SU-DHL-6 (cell line): Measurements from ENCODE around the gene ABHD15.

ENCODE experiments used
- H2AFZ ChIP-seq: fragments of 200-600 bp; sonication (generic); 2 replicates; pipeline ENCODE4 v1.6.1; 2014; ENCODE audit warnings: low read depth, mild to moderate bottlenecking, moderate library complexity, mixed read lengths, antibody characterized with exemption, low read length; ENCODE audit not compliant: severe bottlenecking
- H3F3A ChIP-seq: fragments of 200-600 bp; shearing (Covaris generic); 2 replicates; pipeline ENCODE4 v1.6.0; 2016; ENCODE audit warnings: antibody characterized with exemption, mild to moderate bottlenecking; ENCODE audit not compliant: insufficient read depth
- H3K27ac ChIP-seq: fragments of 200-600 bp; sonication (generic); 2 replicates; pipeline ENCODE4 v1.5.1; 2016; ENCODE audit warnings: low read depth, mild to moderate bottlenecking, low read length, moderate library complexity, mixed read lengths
- H3K27me3 ChIP-seq: fragments of 200-600 bp; sonication (generic), shearing (Covaris generic); 2 replicates; pipeline ENCODE4 v1.6.0; 2014; ENCODE audit warnings: mild to moderate bottlenecking, low read length
- H3K36me3 ChIP-seq: fragments of 200-600 bp; sonication (generic); 2 replicates; pipeline ENCODE4 v1.6.1; 2014; ENCODE audit warnings: mild to moderate bottlenecking, low read length, mixed read lengths
- H3K4me2 ChIP-seq: fragments of 300-600, 200-600 bp; shearing (Covaris generic), sonication (generic); 2 replicates; pipeline ENCODE4 v1.6.0; 2014; ENCODE audit warnings: low read length, low read depth, mild to moderate bottlenecking; ENCODE audit not compliant: poor library complexity, severe bottlenecking
- H3K4me3 ChIP-seq: fragments of 200-600 bp; sonication (generic); 2 replicates; pipeline ENCODE4 v1.5.1; 2014; ENCODE audit warnings: antibody characterized with exemption, low read length, mild to moderate bottlenecking, mixed read lengths; ENCODE audit not compliant: insufficient read depth, poor library complexity, severe bottlenecking
- H3K79me2 ChIP-seq: fragments of 200-600 bp; sonication (generic); 2 replicates; pipeline ENCODE4 v1.6.1; 2014; ENCODE audit warnings: mild to moderate bottlenecking, low read length, moderate library complexity; ENCODE audit not compliant: insufficient read depth
- H3K9ac ChIP-seq: fragments of 200-600 bp; sonication (generic); 2 replicates; pipeline ENCODE4 v1.7.0; 2014; ENCODE audit warnings: mild to moderate bottlenecking, low read length
- H3K9me2 ChIP-seq: fragments of 200-600 bp; sonication (generic); replicated peaks from 2 replicates; pipeline ENCODE4 v1.6.1; 2014; ENCODE audit warnings: low read length; ENCODE audit not compliant: insufficient read depth
- H3K9me3 ChIP-seq: fragments of 200-600 bp; sonication (generic); 2 replicates; pipeline ENCODE4 v1.6.1; 2014; ENCODE audit warnings: low read length, mixed read lengths; ENCODE audit not compliant: insufficient read depth
- H4K20me1 ChIP-seq: fragments of 200-600 bp; sonication (generic); 2 replicates; pipeline ENCODE4 v1.6.1; 2014; ENCODE audit warnings: low read depth, mild to moderate bottlenecking, antibody characterized with exemption, low read length, moderate library complexity, mixed read lengths
- EZH2phosphoT487 ChIP-seq: fragments of 200-600 bp; sonication (generic), shearing (Covaris generic); conservative IDR thresholded peaks from 2 replicates; pipeline ENCODE4 v1.6.1; 2018; ENCODE audit warnings: mild to moderate bottlenecking, antibody characterized with exemption, low read length, moderate library complexity, mixed read lengths
- TF ChIP-seq, protein P1 (sequence below): fragments of 200-600 bp; sonication (generic); IDR thresholded peaks from one replicate; pipeline ENCODE4 v1.5.1; 2017; ENCODE audit warnings: antibody characterized with exemption, mild to moderate bottlenecking, low read length, moderate library complexity; ENCODE audit not compliant: insufficient read depth, poor library complexity, severe bottlenecking

ABHD15 gene

DNA sequence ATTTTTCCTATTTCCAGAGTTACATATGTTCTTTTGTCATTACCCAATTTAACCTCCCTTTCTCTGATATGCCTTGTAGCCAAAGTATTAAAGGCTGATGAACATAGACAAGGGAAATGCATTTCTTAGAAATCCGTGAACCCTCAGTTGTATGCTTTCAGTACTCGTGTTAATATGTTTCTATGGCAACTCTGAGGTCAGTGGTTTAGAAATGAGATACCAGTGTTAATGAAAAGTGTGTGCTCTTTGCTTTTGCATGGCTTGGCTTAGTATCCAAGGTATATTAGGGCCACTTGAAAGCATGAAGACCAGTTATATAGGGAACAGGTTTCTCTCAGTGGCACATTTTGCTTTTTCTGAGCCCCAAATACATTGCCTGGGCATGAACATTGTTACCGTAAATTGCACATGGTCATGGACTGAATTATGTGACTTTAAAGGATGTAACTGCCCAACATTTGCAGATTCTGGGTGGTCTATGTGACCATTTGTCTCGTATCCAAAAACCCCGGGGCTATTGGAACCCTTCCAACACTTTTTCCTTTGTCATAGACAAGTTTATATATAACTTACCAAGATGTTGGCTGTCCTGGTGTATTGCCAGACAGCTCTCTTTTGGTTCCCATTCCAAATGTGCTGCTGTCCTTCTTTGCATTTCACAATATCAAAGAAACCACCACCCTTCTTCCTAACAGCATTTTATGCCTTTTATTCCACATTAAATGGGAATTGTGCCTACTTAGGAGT, 17.5 kb downstream of the ABHD15 start:
- H3K9me3 ChIP-seq = no peaks in the 10 kb centered on the region
- H3K9me2 ChIP-seq = no peaks in the 10 kb centered on the region
- H3K36me3 ChIP-seq = no peaks in the 10 kb centered on the region
- no peaks in the 10 kb centered on the region for H4K20me1 ChIP-seq
- TF ChIP-seq, protein P1, sequence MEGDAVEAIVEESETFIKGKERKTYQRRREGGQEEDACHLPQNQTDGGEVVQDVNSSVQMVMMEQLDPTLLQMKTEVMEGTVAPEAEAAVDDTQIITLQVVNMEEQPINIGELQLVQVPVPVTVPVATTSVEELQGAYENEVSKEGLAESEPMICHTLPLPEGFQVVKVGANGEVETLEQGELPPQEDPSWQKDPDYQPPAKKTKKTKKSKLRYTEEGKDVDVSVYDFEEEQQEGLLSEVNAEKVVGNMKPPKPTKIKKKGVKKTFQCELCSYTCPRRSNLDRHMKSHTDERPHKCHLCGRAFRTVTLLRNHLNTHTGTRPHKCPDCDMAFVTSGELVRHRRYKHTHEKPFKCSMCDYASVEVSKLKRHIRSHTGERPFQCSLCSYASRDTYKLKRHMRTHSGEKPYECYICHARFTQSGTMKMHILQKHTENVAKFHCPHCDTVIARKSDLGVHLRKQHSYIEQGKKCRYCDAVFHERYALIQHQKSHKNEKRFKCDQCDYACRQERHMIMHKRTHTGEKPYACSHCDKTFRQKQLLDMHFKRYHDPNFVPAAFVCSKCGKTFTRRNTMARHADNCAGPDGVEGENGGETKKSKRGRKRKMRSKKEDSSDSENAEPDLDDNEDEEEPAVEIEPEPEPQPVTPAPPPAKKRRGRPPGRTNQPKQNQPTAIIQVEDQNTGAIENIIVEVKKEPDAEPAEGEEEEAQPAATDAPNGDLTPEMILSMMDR = no peak
- no peak for TF ChIP-seq EZH2phosphoT487
- H2AFZ ChIP-seq = no peak overlapping the region
- no peak overlapping the region for H3K4me2 ChIP-seq
- no peak overlapping the region for H3K27ac ChIP-seq
- no peak overlapping the region for H3K4me3 ChIP-seq
- H3K27me3 ChIP-seq = no peaks in the 10 kb centered on the region
- 0 out of 2 replicates have a peak, but pooled peaks cover 6% of the 10 kb centered on the region for H3F3A ChIP-seq
- no peaks in the 10 kb centered on the region for H3K79me2 ChIP-seq
- no peak overlapping the region for H3K9ac ChIP-seq

- peaks cover 6% of the 10 kb centered on the region for H3K36me3 ChIP-seq
- H3K9ac ChIP-seq = no peak overlapping the region
- H3F3A ChIP-seq = 0 out of 2 replicates have a peak, but pooled peaks cover 6% of the 10 kb centered on the region
- no peak overlapping the region for H3K4me2 ChIP-seq
- no peak overlapping the region for H2AFZ ChIP-seq
- no peak overlapping the region for H3K4me3 ChIP-seq
- no peaks in the 10 kb centered on the region for H3K27me3 ChIP-seq
- H3K9me3 ChIP-seq = no peaks in the 10 kb centered on the region
- H3K79me2 ChIP-seq = no peaks in the 10 kb centered on the region
- no peaks in the 10 kb centered on the region for H4K20me1 ChIP-seq
- H3K27ac ChIP-seq = no peak overlapping the region
- TF ChIP-seq EZH2phosphoT487 = no peak
- TF ChIP-seq, protein P1 = no peak
- no peaks in the 10 kb centered on the region for H3K9me2 ChIP-seq
These were observed 20.0 kb downstream of the ABHD15 start for GRCh38 chr17:29546830-29547229.

DNA sequence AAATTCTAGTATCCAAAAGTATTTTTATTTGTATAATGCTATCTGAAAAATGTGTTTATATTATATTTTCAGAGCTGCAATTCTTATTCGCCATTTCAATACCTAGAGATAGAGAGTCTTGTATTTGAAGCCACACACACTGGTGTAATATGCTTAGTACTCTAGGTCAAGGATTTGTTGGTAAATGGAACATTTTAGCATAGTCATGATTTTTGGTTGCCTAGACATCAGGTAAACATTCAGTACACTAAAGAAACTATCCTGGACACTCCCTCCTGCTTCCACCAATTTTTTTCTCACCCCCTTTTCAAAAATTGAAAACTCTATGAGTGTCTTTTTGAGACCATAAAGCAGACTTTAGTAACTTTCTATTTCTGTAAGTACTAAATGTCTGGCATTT, 20.8 kb downstream of the ABHD15 start:
- Histone ChIP-seq H3K79me2 (no peaks in the 10 kb centered on the region), H3F3A (0 out of 2 replicates have a peak, but pooled peaks cover under 1% of the 10 kb centered on the region), H3K4me3 (no peak overlapping the region), H3K9me2 (no peaks in the 10 kb centered on the region), H3K27ac (no peak overlapping the region), H3K36me3 (peaks cover 6% of the 10 kb centered on the region), H2AFZ (no peak overlapping the region), H3K9ac (no peak overlapping the region), H4K20me1 (no peaks in the 10 kb centered on the region), H3K4me2 (no peak overlapping the region), H3K27me3 (no peaks in the 10 kb centered on the region), H3K9me3 (no peaks in the 10 kb centered on the region)
- TF ChIP-seq, protein P1 = no peak
